Panc1 (cell line): Measurements from ENCODE around the gene TNS4. TPM values are rescaled to one million over a fixed set of nuclear protein-coding genes. Genes with fewer than 3 reads are reported as not detected.

Experiments used
- ATAC-seq: fragments of 200-7000 bp; cut with Tn5 transposase; 2 replicates; pipeline ENCODE4 v1.9.1; 2020; ENCODE audit warnings: mild to moderate bottlenecking, moderate library complexity
- BruUV-seq: library from RNA; stranded (reverse); fragments of 400-500 nt; replicated peaks from 2 replicates; lab custom pipeline; 2021; lab: Mats Ljungman, UMichigan
- CTCF ChIA-PET: fragments of 300-600 bp; sonication (Branson Sonifier 250); formaldehyde crosslinking; loops from one replicate; lab custom pipeline; 2022; ENCODE audit warnings: antibody characterized with exemption; lab: Charles Lee
- POLR2A ChIA-PET: fragments of 300-600 bp; sonication (Branson Sonifier 250); formaldehyde crosslinking; loops from one replicate; lab custom pipeline; 2022; ENCODE audit warnings: antibody characterized with exemption; lab: Charles Lee
- DNase-seq: peaks from one replicate; pipeline ENCODE4 v3.0.0-alpha.2; 2010; ENCODE audit warnings: low read depth, low spot score
- H3K27ac ChIP-seq: 2 replicates; pipeline ENCODE4 v1.5.1; 2011; ENCODE audit warnings: mild to moderate bottlenecking, low read length, inconsistent platforms
- H3K27me3 ChIP-seq: fragments of 200-500 bp; sonication (Bioruptor generic); 2 replicates; pipeline ENCODE4 v1.6.0; 2014; ENCODE audit warnings: low read length, inconsistent platforms; ENCODE audit not compliant: control insufficient read depth, insufficient read depth
- H3K36me3 ChIP-seq: fragments of 200-500 bp; sonication (Bioruptor generic); 2 replicates; pipeline ENCODE4 v1.5.1; 2014; ENCODE audit warnings: inconsistent platforms, mild to moderate bottlenecking, low read length, moderate library complexity; ENCODE audit not compliant: control insufficient read depth, insufficient read depth
- H3K4me1 ChIP-seq: 2 replicates; pipeline ENCODE4 v1.5.1; 2011; ENCODE audit warnings: inconsistent platforms, mild to moderate bottlenecking, low read length, moderate library complexity; ENCODE audit not compliant: control insufficient read depth, insufficient read depth
- H3K4me3 ChIP-seq, 2 experiments: 2 replicates each; pipeline ENCODE4 v1.5.1; 2011 to 2012; ENCODE audit warnings: low read depth in 2 of 2, low read length in 2 of 2, mild to moderate bottlenecking in 2 of 2, inconsistent platforms in 1 of 2, moderate library complexity in 1 of 2
- H3K9me3 ChIP-seq: fragments of 200-500 bp; sonication (Bioruptor generic); 2 replicates; pipeline ENCODE4 v1.5.1; 2014; ENCODE audit warnings: low read depth, mild to moderate bottlenecking, inconsistent platforms, low read length, moderate library complexity; ENCODE audit not compliant: control insufficient read depth, insufficient read depth
- POLR2AphosphoS5 ChIP-seq: IDR thresholded peaks from 2 replicates; pipeline ENCODE4 v1.6.1; 2012; ENCODE audit warnings: mild to moderate bottlenecking, low read depth, low read length, moderate library complexity
- REST ChIP-seq, 2 experiments: IDR thresholded peaks; 2 replicates each; pipeline ENCODE4 v1.6.1; 2011 to 2012; ENCODE audit warnings: low read depth in 2 of 2, control low read depth in 1 of 2, low read length in 1 of 2, mild to moderate bottlenecking in 1 of 2, moderate library complexity in 1 of 2; ENCODE audit not compliant: insufficient read depth in 1 of 2
- SIN3A ChIP-seq: IDR thresholded peaks from 2 replicates; pipeline ENCODE4 v1.6.1; 2012; ENCODE audit warnings: low read depth, mild to moderate bottlenecking, low read length, moderate library complexity, borderline replicate concordance; ENCODE audit not compliant: insufficient read depth
- TCF7L2 ChIP-seq: IDR thresholded peaks from 2 replicates; pipeline ENCODE4 v1.6.1; 2011; ENCODE audit warnings: mild to moderate bottlenecking, low read depth, low read length, inconsistent platforms
- in situ Hi-C: cut with HindIII; loops from 2 replicates; pipeline ENCODE4 v1.10.0; 2016; ENCODE audit warnings: low sequenced_read_pairs, low pct_unique_long_range_greater_than_20kb
- intact Hi-C: fragments of 100-400 bp; cut with micrococcal nuclease; formaldehyde crosslinking; loops from one replicate; pipeline ENCODE4 v1.10.0; 2022; ENCODE audit not compliant: unreplicated experiment
- total RNA-seq: library from RNA; stranded (reverse); gene quantifications from one replicate; pipeline ENCODE4 v1.2.1, GENCODE V29; 2021; ENCODE audit not compliant: unreplicated experiment
- TF ChIP-seq, protein P1 (sequence below): fragments of 450-650 bp; IDR thresholded peaks from 2 replicates; pipeline ENCODE4 v1.5.1; 2017; ENCODE audit warnings: mild to moderate bottlenecking

Gene TNS4
- total RNA-seq, 1 experiment from 2014 or later, result not detected

- no peak for DNase-seq
- BruUV-seq, result no TSS peak
- Histone ChIP-seq H3K4me1 (peaks cover 10% of the 10 kb centered on the region), H3K4me3 (no peak overlapping the region), H3K27me3 (no peaks in the 10 kb centered on the region), H3K27ac (no peak overlapping the region), H3K9me3 (no peaks in the 10 kb centered on the region), H3K36me3 (no peaks in the 10 kb centered on the region)
- ChIA-PET POLR2A (interaction anchor here (0.6 kb wide), 1 partner anchor 44 kb away, joined by 4 read pairs; no protein-coding TSS in a partner anchor), CTCF (no interaction called here)
- in situ Hi-C loops, result no loop called here
- intact Hi-C loops, result no loop called here
- TF ChIP-seq REST (IDR thresholded peaks at IDR 0.05; ENCODE audit: insufficient read depth in 1 of 2, low read depth in 2 of 2, low read length in 1 of 2), result no peak
- no peak for TF ChIP-seq TCF7L2
- no peak for TF ChIP-seq POLR2AphosphoS5
- TF ChIP-seq, protein P1, sequence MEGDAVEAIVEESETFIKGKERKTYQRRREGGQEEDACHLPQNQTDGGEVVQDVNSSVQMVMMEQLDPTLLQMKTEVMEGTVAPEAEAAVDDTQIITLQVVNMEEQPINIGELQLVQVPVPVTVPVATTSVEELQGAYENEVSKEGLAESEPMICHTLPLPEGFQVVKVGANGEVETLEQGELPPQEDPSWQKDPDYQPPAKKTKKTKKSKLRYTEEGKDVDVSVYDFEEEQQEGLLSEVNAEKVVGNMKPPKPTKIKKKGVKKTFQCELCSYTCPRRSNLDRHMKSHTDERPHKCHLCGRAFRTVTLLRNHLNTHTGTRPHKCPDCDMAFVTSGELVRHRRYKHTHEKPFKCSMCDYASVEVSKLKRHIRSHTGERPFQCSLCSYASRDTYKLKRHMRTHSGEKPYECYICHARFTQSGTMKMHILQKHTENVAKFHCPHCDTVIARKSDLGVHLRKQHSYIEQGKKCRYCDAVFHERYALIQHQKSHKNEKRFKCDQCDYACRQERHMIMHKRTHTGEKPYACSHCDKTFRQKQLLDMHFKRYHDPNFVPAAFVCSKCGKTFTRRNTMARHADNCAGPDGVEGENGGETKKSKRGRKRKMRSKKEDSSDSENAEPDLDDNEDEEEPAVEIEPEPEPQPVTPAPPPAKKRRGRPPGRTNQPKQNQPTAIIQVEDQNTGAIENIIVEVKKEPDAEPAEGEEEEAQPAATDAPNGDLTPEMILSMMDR, result no peak
- no peak for TF ChIP-seq SIN3A
- no peak for ATAC-seq
Measured at GRCh38 chr17:40493697-40494096, 7.7 kb downstream of the TNS4 start.

- no peaks in the 10 kb centered on the region for H3K27me3 ChIP-seq
- ATAC-seq (no peak), DNase-seq (no peak)
- H3K4me3 ChIP-seq, result no peak overlapping the region
- intact Hi-C loops, result no loop called here
- no peaks in the 10 kb centered on the region for H3K36me3 ChIP-seq
- in situ Hi-C loops, result no loop called here
- ChIA-PET POLR2A (no interaction called here), CTCF (interaction anchor here (0.7 kb wide), 1 partner anchor 49 kb away, joined by 11 read pairs; no protein-coding TSS in a partner anchor)
- no TSS peak for BruUV-seq
- peaks cover 6% of the 10 kb centered on the region for H3K4me1 ChIP-seq
- no peak overlapping the region for H3K27ac ChIP-seq
- no peaks in the 10 kb centered on the region for H3K9me3 ChIP-seq
- TF ChIP-seq, protein P1, result no peak
Measured at GRCh38 chr17:40491486-40491885, 9.9 kb downstream of the TNS4 start.
